Muscle of leg (tissue), 11 donors: ENCODE data around the gene TCF7. TPM values are rescaled to one million over a fixed set of nuclear protein-coding genes. Genes with fewer than 3 reads are reported as not detected.

Source experiments
- DNase-seq: peaks from one replicate; pipeline ENCODE4 v3.0.0; 2013
- H3K27ac ChIP-seq: one replicate; pipeline ENCODE4 v1.5.1; 2013; ENCODE audit warnings: mild to moderate bottlenecking, low read length, control low read depth
- H3K27me3 ChIP-seq: one replicate; pipeline ENCODE4 v1.6.1; 2013; ENCODE audit warnings: low read length; ENCODE audit not compliant: control insufficient read depth, insufficient read depth
- H3K36me3 ChIP-seq: one replicate; pipeline ENCODE4 v1.6.1; 2013; ENCODE audit warnings: low read length; ENCODE audit not compliant: control insufficient read depth, insufficient read depth
- H3K4me1 ChIP-seq: one replicate; pipeline ENCODE4 v1.6.1; 2013; ENCODE audit warnings: low read length; ENCODE audit not compliant: control insufficient read depth, insufficient read depth
- H3K4me3 ChIP-seq: one replicate; pipeline ENCODE4 v1.5.1; 2013; ENCODE audit warnings: low read length, control low read depth
- H3K9me3 ChIP-seq: replicated peaks from 2 replicates; pipeline ENCODE4 v1.6.1; 2013; ENCODE audit warnings: low read depth, low read length; ENCODE audit not compliant: control insufficient read depth
- WGBS: methylation state at CpG from one replicate; pipeline ENCODE4 v1.1.5; 2013; ENCODE audit warnings: missing lambda C conversion rate; ENCODE audit not compliant: insufficient coverage; 5-methylcytosine and 5-hydroxymethylcytosine counted together
- polyA plus RNA-seq, 8 donors: library from polyadenylated mRNA; unstranded; fragments of 120-200 nt; gene quantifications; one replicate each; pipeline versions ENCODE4 v1.2.1 to v1.2.3, GENCODE V29; 2013; ENCODE audit warnings: inconsistent platforms in 1 of 8, low replicate concordance in 1 of 8; ENCODE audit not compliant: insufficient read length in 8 of 8, insufficient read depth in 1 of 8
- total RNA-seq: library from RNA; stranded (reverse); fragments of 120-200 nt; gene quantifications from one replicate; pipeline ENCODE4 v1.2.4, GENCODE V29; 2013

Gene TCF7
- total and polyA plus RNA-seq, 9 donors = 0.84 to 4.7 (median 2.0) TPM

GRCh38 chr5:134090522-134090921 lies 24.0 kb upstream of the TCF7 start:
- no peaks in the 10 kb centered on the region for H3K4me1 ChIP-seq
- no peaks in the 10 kb centered on the region for H3K36me3 ChIP-seq
- WGBS = 80% methylated on average over 1 of the region's 5 CpGs
- no peak overlapping the region for H3K27ac ChIP-seq
- no peaks in the 10 kb centered on the region for H3K9me3 ChIP-seq
- no peak overlapping the region for H3K4me3 ChIP-seq
- DNase-seq = no peak
- H3K27me3 ChIP-seq = peaks cover 3% of the 10 kb centered on the region

GRCh38 chr5:134091626-134092121 lies 22.8 kb upstream of the TCF7 start:
- Histone ChIP-seq H3K36me3 (no peaks in the 10 kb centered on the region), H3K4me1 (no peaks in the 10 kb centered on the region), H3K27ac (no peak overlapping the region), H3K27me3 (peaks cover 4% of the 10 kb centered on the region), H3K9me3 (no peaks in the 10 kb centered on the region), H3K4me3 (no peak overlapping the region)
- WGBS = 59% methylated on average over 5 of the region's 6 CpGs
- no peak for DNase-seq

- peaks cover 4% of the 10 kb centered on the region for H3K4me1 ChIP-seq
- no peak for DNase-seq
- H3K36me3 ChIP-seq = no peaks in the 10 kb centered on the region
- H3K27ac ChIP-seq = no peak overlapping the region
- H3K4me3 ChIP-seq = no peak overlapping the region
- H3K27me3 ChIP-seq = peaks cover 4% of the 10 kb centered on the region
- H3K9me3 ChIP-seq = no peaks in the 10 kb centered on the region
- WGBS = no CpG with 5 or more reads among the region's 1 CpG
Measured at GRCh38 chr5:134092875-134093274, 21.6 kb upstream of the TCF7 start.

GRCh38 chr5:134093351-134093750 lies 21.1 kb upstream of the TCF7 start:
- Histone ChIP-seq H3K4me1 (peaks cover 4% of the 10 kb centered on the region), H3K27ac (no peak overlapping the region), H3K27me3 (peaks cover 4% of the 10 kb centered on the region), H3K4me3 (no peak overlapping the region), H3K9me3 (no peaks in the 10 kb centered on the region), H3K36me3 (no peaks in the 10 kb centered on the region)
- DNase-seq = no peak
- 63% methylated on average over 5 of the region's 5 CpGs for WGBS

- DNase-seq = no peak
- Histone ChIP-seq H3K27me3 (peaks cover 4% of the 10 kb centered on the region), H3K4me3 (no peak overlapping the region), H3K27ac (no peak overlapping the region), H3K4me1 (peaks cover 12% of the 10 kb centered on the region), H3K9me3 (no peaks in the 10 kb centered on the region), H3K36me3 (no peaks in the 10 kb centered on the region)
- WGBS = 57% methylated on average over 2 of the region's 3 CpGs
Measured at GRCh38 chr5:134095293-134095692, 19.2 kb upstream of the TCF7 start.

GRCh38 chr5:134095887-134096589 lies 18.4 kb upstream of the TCF7 start:
- Histone ChIP-seq H3K36me3 (no peaks in the 10 kb centered on the region), H3K27ac (no peak overlapping the region), H3K4me3 (no peak overlapping the region), H3K4me1 (peaks cover 18% of the 10 kb centered on the region), H3K27me3 (peaks cover 4% of the 10 kb centered on the region), H3K9me3 (no peaks in the 10 kb centered on the region)
- WGBS = 73% methylated on average over 8 of the region's 15 CpGs
- DNase-seq = no peak

GRCh38 chr5:134097211-134097749 lies 17.2 kb upstream of the TCF7 start:
- Histone ChIP-seq H3K9me3 (no peaks in the 10 kb centered on the region), H3K36me3 (no peaks in the 10 kb centered on the region), H3K4me1 (peaks cover 27% of the 10 kb centered on the region), H3K27ac (no peak overlapping the region), H3K27me3 (peaks cover 3% of the 10 kb centered on the region), H3K4me3 (no peak overlapping the region)
- WGBS = 63% methylated on average over 2 of the region's 7 CpGs
- DNase-seq = peak; percentile 64

GRCh38 chr5:134098690-134099089 lies 15.8 kb upstream of the TCF7 start:
- H3K36me3 ChIP-seq = no peaks in the 10 kb centered on the region
- peaks cover 31% of the 10 kb centered on the region for H3K4me1 ChIP-seq
- 95% methylated on average over 5 of the region's 5 CpGs for WGBS
- H3K27ac ChIP-seq = no peak overlapping the region
- peaks cover 2% of the 10 kb centered on the region for H3K27me3 ChIP-seq
- no peak overlapping the region for H3K4me3 ChIP-seq
- H3K9me3 ChIP-seq = no peaks in the 10 kb centered on the region
- no peak for DNase-seq

GRCh38 chr5:134099288-134099872 lies 15.1 kb upstream of the TCF7 start:
- no peaks in the 10 kb centered on the region for H3K9me3 ChIP-seq
- H3K4me1 ChIP-seq = peaks cover 31% of the 10 kb centered on the region
- no peak overlapping the region for H3K27ac ChIP-seq
- H3K27me3 ChIP-seq = peaks cover 2% of the 10 kb centered on the region
- 78% methylated on average over 7 of the region's 11 CpGs for WGBS
- no peak overlapping the region for H3K4me3 ChIP-seq
- no peak for DNase-seq
- no peaks in the 10 kb centered on the region for H3K36me3 ChIP-seq

GRCh38 chr5:134099939-134100282 lies 14.6 kb upstream of the TCF7 start:
- WGBS = no CpG with 5 or more reads among the region's 2 CpGs
- Histone ChIP-seq H3K4me3 (no peak overlapping the region), H3K27ac (no peak overlapping the region), H3K9me3 (no peaks in the 10 kb centered on the region), H3K36me3 (no peaks in the 10 kb centered on the region), H3K4me1 (peaks cover 31% of the 10 kb centered on the region), H3K27me3 (peaks cover 2% of the 10 kb centered on the region)
- DNase-seq = no peak
